CD14-positive monocyte (primary cell): ENCODE data around the gene CAMK2A. TPM values are rescaled to one million over a fixed set of nuclear protein-coding genes. Genes with fewer than 3 reads are reported as not detected.

Source experiments
- DNase-seq, 3 donors: peaks; one replicate each; pipeline ENCODE4 v3.0.0-alpha.2; 2011 to 2022
- H2AFZ ChIP-seq: 2 replicates; pipeline ENCODE4 v1.6.0; 2012; ENCODE audit warnings: mild to moderate bottlenecking, low read depth, low read length, inconsistent platforms; ENCODE audit not compliant: insufficient read depth, poor library complexity, severe bottlenecking
- H3K27ac ChIP-seq, 2 donors: 1 replicate in 1 of 2; 2 replicates in 1 of 2; pipeline ENCODE4 v1.5.1; 2012 to 2013; ENCODE audit warnings: low read length in 2 of 2, control low read depth in 1 of 2, inconsistent platforms in 1 of 2, low read depth in 1 of 2, mild to moderate bottlenecking in 1 of 2
- H3K27me3 ChIP-seq, 2 donors: one replicate each; pipeline versions ENCODE4 v1.6.0 to v1.6.1; 2011 to 2013; ENCODE audit warnings: low read length in 2 of 2; ENCODE audit not compliant: control insufficient read depth in 2 of 2, insufficient read depth in 2 of 2
- H3K36me3 ChIP-seq, 2 donors: replicated peaks in 1 of 2; 1 replicate in 1 of 2; 2 replicates in 1 of 2; pipeline versions ENCODE4 v1.5.1 to v1.6.1; 2012 to 2013; ENCODE audit warnings: low read length in 2 of 2, control low read depth in 1 of 2, inconsistent platforms in 1 of 2, mild to moderate bottlenecking in 1 of 2; ENCODE audit not compliant: insufficient read depth in 2 of 2, control insufficient read depth in 1 of 2
- H3K4me1 ChIP-seq, 2 donors: 1 replicate in 1 of 2; 2 replicates in 1 of 2; pipeline versions ENCODE4 v1.5.1 to v1.6.1; 2012 to 2013; ENCODE audit warnings: low read length in 2 of 2, control low read depth in 1 of 2, inconsistent platforms in 1 of 2, mild to moderate bottlenecking in 1 of 2, moderate library complexity in 1 of 2; ENCODE audit not compliant: insufficient read depth in 2 of 2, control insufficient read depth in 1 of 2
- H3K4me2 ChIP-seq: replicated peaks from 2 replicates; pipeline ENCODE3; 2012; ENCODE audit warnings: low read length, moderate library complexity, mild to moderate bottlenecking; ENCODE audit not compliant: poor library complexity, severe bottlenecking; ENCODE audit errors: extremely low read depth
- H3K4me3 ChIP-seq, 3 experiments: fragments of 200-600 bp in 1 of 3; sonication (generic) in 1 of 3; replicated peaks in 1 of 3; 1 replicate in 2 of 3; 2 replicates in 1 of 3; pipeline ENCODE4 v1.5.1; 2011 to 2013; ENCODE audit warnings: low read length in 3 of 3, mild to moderate bottlenecking in 3 of 3, control low read depth in 2 of 3, low read depth in 2 of 3, inconsistent platforms in 1 of 3, moderate library complexity in 1 of 3
- H3K79me2 ChIP-seq: 2 replicates; pipeline ENCODE4 v1.6.0; 2012; ENCODE audit warnings: mild to moderate bottlenecking, control low read depth, inconsistent platforms, low read length, moderate library complexity; ENCODE audit not compliant: insufficient read depth
- H3K9ac ChIP-seq: 2 replicates; pipeline ENCODE4 v1.6.0; 2017; ENCODE audit warnings: low read length, mild to moderate bottlenecking; ENCODE audit not compliant: insufficient read depth, poor library complexity, severe bottlenecking
- H3K9me3 ChIP-seq, 2 donors: replicated peaks in 1 of 2; 1 replicate in 1 of 2; 2 replicates in 1 of 2; pipeline versions ENCODE4 v1.5.1 to v1.6.1; 2012 to 2013; ENCODE audit warnings: low read length in 2 of 2, control low read depth in 1 of 2; ENCODE audit not compliant: control insufficient read depth in 1 of 2, insufficient read depth in 1 of 2
- H4K20me1 ChIP-seq: 2 replicates; pipeline ENCODE4 v1.6.0; 2012; ENCODE audit warnings: mild to moderate bottlenecking, low read length, control low read depth, moderate library complexity; ENCODE audit not compliant: insufficient read depth
- H3K27ac Mint-ChIP-seq, 7 donors: one replicate each; pipeline ENCODE4 v1.8.0; 2020; ENCODE audit warnings: mild to moderate bottlenecking in 7 of 7, mixed read lengths in 7 of 7, moderate library complexity in 6 of 7, inconsistent platforms in 2 of 7
- H3K27me3 Mint-ChIP-seq, 3 donors: one replicate each; pipeline ENCODE4 v1.8.0; 2021 to 2022; ENCODE audit warnings: low read depth in 3 of 3, mild to moderate bottlenecking in 3 of 3, mixed read lengths in 3 of 3, moderate library complexity in 3 of 3, inconsistent platforms in 1 of 3
- H3K36me3 Mint-ChIP-seq, 2 donors: one replicate each; pipeline ENCODE4 v1.8.0; 2020; ENCODE audit warnings: mixed read lengths in 2 of 2, inconsistent platforms in 1 of 2, mild to moderate bottlenecking in 1 of 2
- H3K4me1 Mint-ChIP-seq: one replicate; pipeline ENCODE4 v1.8.0; 2020; ENCODE audit warnings: mild to moderate bottlenecking, mixed read lengths
- H3K4me3 Mint-ChIP-seq, 2 donors: one replicate each; pipeline ENCODE4 v1.8.0; 2020; ENCODE audit warnings: mild to moderate bottlenecking in 2 of 2, mixed read lengths in 2 of 2, moderate library complexity in 1 of 2
- H3K9me3 Mint-ChIP-seq, 7 donors: one replicate each; pipeline ENCODE4 v1.8.0; 2020 to 2022; ENCODE audit warnings: mixed read lengths in 7 of 7, mild to moderate bottlenecking in 6 of 7, moderate library complexity in 6 of 7, inconsistent platforms in 2 of 7
- CTCF ChIP-seq: fragments of 200-600 bp; IDR thresholded peaks from one replicate; pipeline ENCODE4 v1.8.0; 2022; ENCODE audit warnings: antibody characterized with exemption, mild to moderate bottlenecking
- WGBS: methylation state at CpG from one replicate; pipeline ENCODE4 v1.1.5; 2013; ENCODE audit warnings: missing lambda C conversion rate; ENCODE audit not compliant: insufficient coverage; 5-methylcytosine and 5-hydroxymethylcytosine counted together
- intact Hi-C, 2 donors: fragments of 100-400 bp; cut with micrococcal nuclease; formaldehyde crosslinking; loops; one replicate each; pipeline versions ENCODE4 v1.15.0 to v1.15.1; 2023
- polyA plus RNA-seq, 3 donors: library from polyadenylated mRNA; depleted of rRNA in 1 of 3; unstranded in 2 of 3; stranded (reverse) in 1 of 3; fragments of 300-500 nt in 2 of 3; fragments of >200 nt in 1 of 3; fragmentation: Illumina TruSeq in 2 of 3; gene quantifications; 1 replicate in 2 of 3; 2 replicates in 1 of 3; pipeline ENCODE4 v1.2.3, GENCODE V29; 2012 to 2021

The CAMK2A gene
- polyA plus RNA-seq, 3 donors: not detected

- Histone ChIP-seq H3K4me3 (no peak overlapping the region), H3K9me3 (no peaks in the 10 kb centered on the region), H3K27me3 (no peaks in the 10 kb centered on the region), H4K20me1 (no peaks in the 10 kb centered on the region), H3K27ac (no peak overlapping the region), H3K4me1 (no peaks in the 10 kb centered on the region), H3K4me2 (no peak overlapping the region), H2AFZ (no peak overlapping the region), H3K9ac (no peak overlapping the region), H3K36me3 (no peaks in the 10 kb centered on the region), H3K79me2 (no peaks in the 10 kb centered on the region)
- Mint-ChIP-seq H3K27ac (peak overlapping the region in 1 of 7 donors; percentile 75), H3K4me1 (peaks cover 5% of the 10 kb centered on the region), H3K27me3 (peaks cover 0 to 4% (median 2%) of the 10 kb centered on the region in 3 donors), H3K36me3 (no peaks in the 10 kb centered on the region), H3K9me3 (peaks cover 0 to 1% (median 0%) of the 10 kb centered on the region in 7 donors), H3K4me3 (no peak overlapping the region)
- intact Hi-C loops: no loop called here
- DNase-seq: no peak
- WGBS: no CpG with 5 or more reads among the region's 3 CpGs
- TF ChIP-seq CTCF: no peak
These were observed 37.6 kb upstream of the CAMK2A start for GRCh38 chr5:150327139-150327538.

GRCh38 chr5:150326707-150327106 lies 37.1 kb upstream of the CAMK2A start:
- no peak overlapping the region for H3K27ac Mint-ChIP-seq
- H3K36me3 Mint-ChIP-seq: no peaks in the 10 kb centered on the region
- Histone ChIP-seq H2AFZ (no peak overlapping the region), H3K9me3 (no peaks in the 10 kb centered on the region), H3K4me1 (no peaks in the 10 kb centered on the region), H3K27ac (no peak overlapping the region), H3K36me3 (no peaks in the 10 kb centered on the region), H3K4me3 (no peak overlapping the region), H4K20me1 (no peaks in the 10 kb centered on the region), H3K27me3 (no peaks in the 10 kb centered on the region), H3K79me2 (no peaks in the 10 kb centered on the region), H3K9ac (no peak overlapping the region), H3K4me2 (no peak overlapping the region)
- H3K9me3 Mint-ChIP-seq: peaks cover 0 to 1% (median 0%) of the 10 kb centered on the region in 7 donors
- H3K4me1 Mint-ChIP-seq: peaks cover 5% of the 10 kb centered on the region
- no CpG with 5 or more reads among the region's 2 CpGs for WGBS
- no peak for TF ChIP-seq CTCF
- no peak overlapping the region for H3K4me3 Mint-ChIP-seq
- peaks cover 0 to 4% (median 2%) of the 10 kb centered on the region in 3 donors for H3K27me3 Mint-ChIP-seq
- intact Hi-C loops: no loop called here
- no peak for DNase-seq
